C4-2B (cell line): ENCODE measurements around the gene MVK.

ENCODE experiments used
- H3K27ac ChIP-seq: fragments of 450-650 bp; 2 replicates; pipeline ENCODE4 v1.5.1; 2017
- CTCF ChIP-seq: fragments of 450-650 bp; conservative IDR thresholded peaks from 2 replicates; pipeline ENCODE4 v1.5.1; 2017; ENCODE audit warnings: mild to moderate bottlenecking
- ZFX ChIP-seq: fragments of 450-650 bp; IDR thresholded peaks from 2 replicates; pipeline ENCODE4 v1.6.1; 2017

MVK gene

GRCh38 chr12:109560867-109561710, 12.5 kb upstream of the MVK start:
- TF ChIP-seq ZFX (no peak), CTCF (no peak)

GRCh38 chr12:109561711-109562030, 11.9 kb upstream of the MVK start:
- H3K27ac ChIP-seq = no peak overlapping the region
- no peak for TF ChIP-seq ZFX
- no peak for TF ChIP-seq CTCF

More at GRCh38 chr12:109560867-109561710, 12.5 kb upstream of the MVK start:
- no peak overlapping the region for H3K27ac ChIP-seq

- H3K27ac ChIP-seq = no peak overlapping the region
- TF ChIP-seq ZFX (no peak), CTCF (no peak)
These were observed 10.7 kb upstream of the MVK start for GRCh38 chr12:109562871-109563270.

GRCh38 chr12:109563291-109564284, 10.0 kb upstream of the MVK start:
- TF ChIP-seq ZFX = no peak
- no peak for TF ChIP-seq CTCF

GRCh38 chr12:109566424-109566823, 7.2 kb upstream of the MVK start:
- no peak for TF ChIP-seq ZFX
- H3K27ac ChIP-seq = no peak overlapping the region

More at GRCh38 chr12:109563291-109564284, 10.0 kb upstream of the MVK start:
- H3K27ac ChIP-seq = no peak overlapping the region

GRCh38 chr12:109567296-109567695, 6.3 kb upstream of the MVK start:
- TF ChIP-seq ZFX (no peak), CTCF (no peak)
- no peak overlapping the region for H3K27ac ChIP-seq

- no peak for TF ChIP-seq CTCF
- TF ChIP-seq ZFX = no peak
- no peak overlapping the region for H3K27ac ChIP-seq
These were observed 5.6 kb upstream of the MVK start for GRCh38 chr12:109567967-109568366.
